Measurements from ENCODE around the gene SLC24A4.
A peak's percentile ranks its signal among the peaks of the same experiment; 100 is the strongest.

Gene SLC24A4

DNA sequence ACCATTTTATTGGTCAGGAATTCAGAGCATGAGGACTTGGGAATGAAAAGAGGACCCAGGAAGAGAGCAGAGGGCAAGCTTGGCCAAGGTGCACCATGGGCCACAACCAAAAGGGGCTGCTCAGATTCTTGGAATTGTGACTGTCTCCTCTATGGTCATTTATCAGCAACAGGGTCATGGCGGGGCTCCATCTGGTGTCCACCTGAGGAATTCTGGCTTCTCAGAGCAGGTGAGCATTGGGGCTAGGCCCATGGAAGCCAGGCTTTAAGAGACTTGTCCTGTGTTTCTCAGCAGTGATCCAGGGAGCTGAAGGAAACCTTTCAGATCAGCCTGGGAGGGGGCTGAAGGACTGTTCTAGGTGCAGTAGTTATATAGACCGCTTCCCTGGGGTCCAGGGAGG is 188.0 kb downstream of the SLC24A4 start:
- DNase-seq (ENCODE audit: insufficient read length, low spot score): no peak
- TF ChIP-seq SPI1 (IDR thresholded peaks at IDR 0.05; ENCODE audit: low read depth, low read length): no peak
- no peak for TF ChIP-seq POU2F2 (IDR thresholded peaks at IDR 0.05; ENCODE audit: low read depth, low read length)
- TF ChIP-seq PAX5 (IDR thresholded peaks at IDR 0.05; ENCODE audit: insufficient read depth, low read length, severe bottlenecking): no peak
- no peak for TF ChIP-seq POLR2A (IDR thresholded peaks at IDR 0.05; ENCODE audit: low read depth, low read length)
- TF ChIP-seq POLR2AphosphoS5 (IDR thresholded peaks at IDR 0.05; ENCODE audit: low read depth, low read length): no peak
- no peak for TF ChIP-seq TAF1 (IDR thresholded peaks at IDR 0.05; ENCODE audit: low read depth, low read length)

DNA sequence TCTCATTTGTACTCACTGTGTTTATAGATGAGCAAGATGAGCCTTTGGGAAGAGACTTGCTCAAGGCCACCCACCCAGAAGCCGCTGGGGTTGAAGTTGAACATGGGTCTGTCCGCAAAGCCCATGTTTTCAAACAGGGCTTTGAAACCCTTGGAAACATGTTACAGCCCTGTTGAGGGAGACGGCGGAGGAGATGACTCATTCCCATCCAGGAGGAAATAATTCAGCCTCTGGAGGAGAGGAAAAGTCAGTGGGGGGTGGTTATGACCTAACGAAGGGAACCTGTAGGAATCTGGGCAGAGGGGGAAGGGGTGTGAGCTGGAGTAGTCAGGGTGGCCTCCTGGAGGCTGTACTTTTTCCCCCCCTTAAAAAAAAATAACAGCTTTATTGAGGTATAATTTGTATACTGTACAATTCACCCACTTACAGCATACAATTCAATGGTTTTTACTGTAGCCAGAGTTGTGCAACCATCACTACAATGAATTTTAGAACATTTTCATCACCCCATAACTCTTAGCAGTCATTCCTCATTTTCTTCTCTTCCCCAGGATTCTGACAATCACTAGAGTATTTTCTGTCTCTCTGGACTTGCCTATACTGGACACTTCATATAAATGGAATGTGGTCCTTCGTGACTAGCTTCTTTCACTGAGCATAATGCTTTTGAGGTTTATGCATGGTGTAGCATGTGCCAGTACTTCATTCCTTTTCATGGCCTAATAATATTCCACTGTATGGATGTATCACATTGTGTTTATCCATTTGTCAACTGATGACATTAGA is 188.7 kb downstream of the SLC24A4 start:
- TF ChIP-seq SPI1 (IDR thresholded peaks at IDR 0.05; ENCODE audit: low read depth, low read length): no peak
- TF ChIP-seq POLR2AphosphoS5 (IDR thresholded peaks at IDR 0.05; ENCODE audit: low read depth, low read length): no peak
- TF ChIP-seq TAF1 (IDR thresholded peaks at IDR 0.05; ENCODE audit: low read depth, low read length): no peak
- no peak for TF ChIP-seq POU2F2 (IDR thresholded peaks at IDR 0.05; ENCODE audit: low read depth, low read length)
- no peak for TF ChIP-seq POLR2A (IDR thresholded peaks at IDR 0.05; ENCODE audit: low read depth, low read length)
- TF ChIP-seq PAX5 (IDR thresholded peaks at IDR 0.05; ENCODE audit: insufficient read depth, low read length, severe bottlenecking): no peak

More for the DNA sequence above, 188.0 kb downstream of the SLC24A4 start:
- no peak for FAIRE-seq

DNA sequence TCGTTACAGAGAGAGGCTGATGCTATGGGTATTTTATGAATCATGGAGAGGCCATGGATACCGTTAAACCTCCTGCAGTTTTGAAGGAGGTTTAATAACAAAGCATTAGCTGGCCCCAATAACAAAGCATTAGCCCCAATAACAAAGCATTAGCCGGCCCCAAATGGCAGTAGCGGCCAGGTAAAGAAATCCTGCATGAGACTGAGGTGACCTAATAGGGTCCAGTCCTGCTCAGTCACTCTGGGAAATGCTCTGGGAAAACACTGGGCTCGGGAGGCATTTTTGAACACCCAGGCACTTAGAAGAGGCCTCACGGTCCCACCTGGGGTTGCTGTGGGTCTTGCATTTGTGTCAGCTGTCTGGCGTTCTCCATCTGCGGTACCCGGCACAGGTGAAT is 189.8 kb downstream of the SLC24A4 start:
- no peak for DNase-seq (ENCODE audit: insufficient read length, low spot score)
- TF ChIP-seq TAF1 (IDR thresholded peaks at IDR 0.05; ENCODE audit: low read depth, low read length) (no peak), PAX5 (IDR thresholded peaks at IDR 0.05; ENCODE audit: insufficient read depth, low read length, severe bottlenecking) (no peak), POLR2AphosphoS5 (IDR thresholded peaks at IDR 0.05; ENCODE audit: low read depth, low read length) (no peak), POU2F2 (IDR thresholded peaks at IDR 0.05; ENCODE audit: low read depth, low read length) (no peak), POLR2A (IDR thresholded peaks at IDR 0.05; ENCODE audit: low read depth, low read length) (no peak), SPI1 (IDR thresholded peaks at IDR 0.05; ENCODE audit: low read depth, low read length) (no peak)
- no peak for FAIRE-seq

More for the DNA sequence above, 188.7 kb downstream of the SLC24A4 start:
- DNase-seq (ENCODE audit: insufficient read length, low spot score): no peak
- no peak for FAIRE-seq

DNA sequence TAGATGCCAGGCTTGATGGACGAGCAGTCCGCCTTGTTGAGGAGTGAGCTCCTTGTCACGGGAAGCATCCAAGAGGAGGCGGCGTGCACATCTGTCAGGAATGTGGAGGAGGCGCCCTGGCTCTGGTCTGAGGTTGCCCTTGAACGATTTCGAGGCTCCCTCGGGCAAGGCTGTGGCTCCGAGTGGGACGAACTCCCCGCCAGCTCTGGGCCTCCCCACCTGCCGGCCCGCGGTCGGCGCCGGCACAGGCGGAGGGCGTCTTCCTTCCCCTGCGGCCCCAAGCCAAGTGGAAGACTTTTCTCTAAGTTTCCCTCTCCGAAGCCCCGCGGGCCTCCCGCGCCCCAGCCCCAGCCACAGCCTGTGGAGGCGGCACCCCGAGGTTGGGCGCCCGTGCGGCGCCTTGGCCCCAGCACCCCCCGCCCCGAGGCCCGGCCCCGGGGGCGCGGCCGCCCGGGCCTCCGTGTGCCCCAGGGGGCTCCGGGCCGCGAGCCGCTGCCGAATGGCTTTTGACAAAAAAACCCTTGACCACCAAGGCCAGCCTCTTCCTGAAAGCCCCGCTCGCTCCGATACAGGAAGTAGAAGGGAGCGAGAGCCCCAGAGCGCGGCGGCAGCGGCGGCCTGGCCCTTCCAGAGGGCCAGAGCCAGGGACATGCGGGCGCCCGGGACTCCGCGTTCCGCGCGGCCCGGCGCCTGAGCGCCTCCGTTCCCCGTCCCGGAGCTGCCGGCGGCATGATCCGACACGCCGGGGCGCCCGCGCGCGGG is 190.4 kb downstream of the SLC24A4 start, which contains the start of gene RIN3:
Gene RIN3, plus strand, starts transcription at position 578 of the 762 bp plus-strand sequence. Its CDS starts 152 bp downstream, at position 730.
- TF ChIP-seq POU2F2 (IDR thresholded peaks at IDR 0.05; ENCODE audit: low read depth, low read length) (no peak), POLR2A (IDR thresholded peaks at IDR 0.05; ENCODE audit: low read depth, low read length) (no peak), PAX5 (IDR thresholded peaks at IDR 0.05; ENCODE audit: insufficient read depth, low read length, severe bottlenecking) (no peak), POLR2AphosphoS5 (IDR thresholded peaks at IDR 0.05; ENCODE audit: low read depth, low read length) (no peak), TAF1 (IDR thresholded peaks at IDR 0.05; ENCODE audit: low read depth, low read length) (no peak), SPI1 (IDR thresholded peaks at IDR 0.05; ENCODE audit: low read depth, low read length) (no peak)
- no peak for FAIRE-seq
- DNase-seq (ENCODE audit: insufficient read length, low spot score): peak; percentile 64

DNA sequence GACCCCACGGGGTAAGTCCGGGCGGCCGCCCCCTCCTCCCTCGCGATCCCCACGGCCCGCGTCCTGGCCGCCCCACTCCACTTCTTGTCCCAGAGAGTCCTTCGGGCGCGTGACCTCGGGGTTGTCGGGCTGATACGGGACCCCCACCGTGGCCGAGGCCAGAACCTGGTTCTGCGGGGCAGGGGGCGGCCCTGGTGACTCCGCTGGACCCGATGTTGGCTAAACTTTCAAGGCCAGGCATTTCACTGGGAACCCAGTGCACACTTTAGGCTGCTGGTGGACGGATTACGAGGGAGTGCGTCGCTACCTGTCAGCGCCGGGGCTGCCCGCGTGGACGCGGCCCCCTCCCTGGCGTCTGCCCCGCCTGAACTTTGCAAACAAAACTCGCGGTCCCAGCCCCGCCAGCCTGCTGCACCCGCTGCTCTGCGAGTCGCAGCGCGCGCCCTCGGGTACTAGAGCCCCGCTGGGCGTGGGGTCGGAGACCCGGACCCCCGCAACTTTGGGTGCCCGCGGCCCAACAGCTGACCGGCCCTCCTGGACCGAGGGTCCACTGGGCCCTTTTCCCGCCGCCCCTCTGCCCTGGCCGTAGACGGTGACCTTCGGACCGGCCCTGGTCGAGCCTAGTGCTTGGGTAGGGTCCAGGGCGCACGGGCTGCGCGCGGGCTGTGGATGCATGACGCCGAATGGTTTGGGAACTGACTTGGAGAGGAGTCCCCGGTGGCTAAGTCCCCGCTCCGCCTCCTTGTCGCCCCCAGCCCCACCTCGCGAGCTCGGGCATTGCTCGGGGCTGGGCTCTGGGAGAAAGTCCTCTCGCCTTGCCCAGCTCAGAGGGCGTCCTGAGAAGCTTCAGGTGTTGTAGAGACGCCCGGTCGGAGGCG is 191.2 kb downstream of the SLC24A4 start:
- DNase-seq (ENCODE audit: insufficient read length, low spot score) (no peak), FAIRE-seq (no peak)
- TF ChIP-seq SPI1 (IDR thresholded peaks at IDR 0.05; ENCODE audit: low read depth, low read length) (no peak), POLR2AphosphoS5 (IDR thresholded peaks at IDR 0.05; ENCODE audit: low read depth, low read length) (no peak), POU2F2 (IDR thresholded peaks at IDR 0.05; ENCODE audit: low read depth, low read length) (no peak)

DNA sequence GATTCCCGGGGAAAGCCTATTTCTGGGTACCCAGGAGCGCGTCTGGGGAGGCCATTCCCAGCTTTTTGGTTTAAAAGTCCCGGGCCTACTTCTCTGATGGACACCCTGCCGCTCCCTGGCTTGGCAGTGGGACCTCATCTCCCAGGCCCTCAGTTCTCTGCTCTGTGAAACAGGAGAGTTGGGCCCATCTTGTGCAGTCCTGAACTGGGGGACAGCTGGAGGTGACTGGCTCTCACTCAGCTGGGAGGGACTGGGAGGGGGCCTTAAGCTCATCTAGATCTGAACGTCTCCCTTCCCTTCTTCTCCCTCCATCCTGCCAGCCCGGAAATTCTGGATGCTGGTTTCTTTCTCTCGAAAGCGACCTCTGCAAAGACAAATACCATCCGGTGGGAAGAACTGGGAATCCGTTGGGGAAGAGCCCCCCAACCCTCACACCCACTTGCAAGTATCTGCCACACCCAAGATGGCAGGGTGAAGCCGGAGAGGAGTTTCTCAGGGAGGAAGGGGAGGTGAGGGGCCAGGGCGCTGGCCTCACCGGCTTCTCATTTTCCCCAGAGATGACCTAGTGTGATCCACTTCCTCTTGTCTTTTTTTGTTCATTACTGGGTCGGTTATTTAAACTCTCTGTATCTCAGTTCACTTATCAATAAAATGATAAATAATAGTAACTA is 192.0 kb downstream of the SLC24A4 start:
- FAIRE-seq (no peak), DNase-seq (ENCODE audit: insufficient read length, low spot score) (no peak)

DNA sequence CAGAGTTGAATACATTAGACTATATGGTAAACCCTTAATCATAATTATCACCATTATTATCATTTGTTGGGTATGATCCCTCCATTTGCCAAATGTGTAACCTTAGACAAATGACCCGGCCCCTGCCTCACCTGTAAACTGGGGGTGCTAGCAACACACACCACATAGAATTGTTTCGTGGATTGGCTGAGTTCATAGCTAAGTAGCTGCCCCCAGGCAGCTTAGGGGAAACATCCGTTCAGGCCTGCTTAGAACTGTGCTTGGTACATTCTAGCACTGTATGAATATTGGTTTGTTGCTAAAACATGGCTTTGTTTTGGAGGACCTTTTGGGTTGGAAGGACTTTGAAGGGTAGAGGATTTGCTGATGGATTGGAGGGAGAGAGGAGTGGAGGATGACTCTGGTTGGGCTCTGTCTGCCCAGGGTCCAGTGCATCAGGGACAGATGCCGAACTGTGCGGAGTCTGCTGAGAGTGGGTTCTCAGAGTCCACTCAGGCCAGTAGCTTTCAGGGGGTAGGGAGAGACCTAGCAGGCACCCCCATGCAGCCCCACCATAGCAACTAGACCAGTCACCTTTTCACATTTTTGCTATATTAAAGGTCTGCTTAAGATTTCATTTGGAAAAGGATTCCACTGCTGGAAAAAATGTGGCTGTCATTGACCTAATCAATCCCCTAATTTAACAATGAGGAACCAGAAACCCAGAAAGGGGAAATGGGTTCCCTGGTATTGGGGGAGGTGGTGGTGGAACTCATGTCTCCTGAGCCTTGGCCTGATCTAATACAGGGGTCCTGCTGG is 192.8 kb downstream of the SLC24A4 start:
- no peak for FAIRE-seq
- TF ChIP-seq SPI1 (IDR thresholded peaks at IDR 0.05; ENCODE audit: low read depth, low read length): peak; percentile 41; the same call in 1 of the 2 replicates
- no peak for TF ChIP-seq POU2F2 (IDR thresholded peaks at IDR 0.05; ENCODE audit: low read depth, low read length)
- DNase-seq (ENCODE audit: insufficient read length, low spot score): no peak

More for the DNA sequence above, 192.0 kb downstream of the SLC24A4 start:
- TF ChIP-seq POU2F2 (IDR thresholded peaks at IDR 0.05; ENCODE audit: low read depth, low read length) (no peak), POLR2A (IDR thresholded peaks at IDR 0.05; ENCODE audit: low read depth, low read length) (no peak), PAX5 (IDR thresholded peaks at IDR 0.05; ENCODE audit: insufficient read depth, low read length, severe bottlenecking) (no peak), SPI1 (IDR thresholded peaks at IDR 0.05; ENCODE audit: low read depth, low read length) (no peak), TAF1 (IDR thresholded peaks at IDR 0.05; ENCODE audit: low read depth, low read length) (no peak), POLR2AphosphoS5 (IDR thresholded peaks at IDR 0.05; ENCODE audit: low read depth, low read length) (no peak)

DNA sequence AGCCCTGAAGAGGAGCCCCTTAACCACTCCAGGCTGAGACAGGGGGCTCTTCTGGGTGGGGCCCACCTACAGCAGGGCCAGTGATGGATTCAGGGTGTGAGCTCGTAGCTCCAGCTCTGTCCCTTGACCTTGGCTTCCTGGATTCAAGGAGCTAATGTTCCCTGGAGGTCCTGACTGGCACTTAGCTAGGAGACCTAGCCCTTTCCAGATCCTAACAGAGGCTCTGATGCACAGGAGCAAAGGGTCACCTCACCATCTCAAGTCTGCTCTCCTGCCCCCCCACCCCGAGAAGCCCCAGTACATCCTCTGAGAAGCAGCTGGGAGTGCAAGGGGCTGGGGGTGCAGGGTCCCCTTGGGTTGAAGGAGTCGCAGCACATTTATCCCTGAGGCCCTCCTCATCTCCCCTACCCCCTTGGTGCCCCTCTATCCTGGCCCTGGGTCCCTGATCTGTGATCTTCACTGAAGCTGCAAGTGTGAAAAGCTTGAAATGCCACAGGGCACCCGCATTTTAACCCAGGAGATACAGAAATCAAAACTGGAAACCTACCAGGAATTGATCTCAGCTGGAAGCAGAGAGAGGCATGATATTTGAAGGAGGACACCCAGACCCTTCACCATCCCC is 193.5 kb downstream of the SLC24A4 start:
- DNase-seq (ENCODE audit: insufficient read length, low spot score) (no peak), FAIRE-seq (no peak)
- TF ChIP-seq POLR2AphosphoS5 (IDR thresholded peaks at IDR 0.05; ENCODE audit: low read depth, low read length) (no peak), PAX5 (IDR thresholded peaks at IDR 0.05; ENCODE audit: insufficient read depth, low read length, severe bottlenecking) (no peak), SPI1 (IDR thresholded peaks at IDR 0.05; ENCODE audit: low read depth, low read length) (no peak), TAF1 (IDR thresholded peaks at IDR 0.05; ENCODE audit: low read depth, low read length) (no peak), POLR2A (IDR thresholded peaks at IDR 0.05; ENCODE audit: low read depth, low read length) (no peak), POU2F2 (IDR thresholded peaks at IDR 0.05; ENCODE audit: low read depth, low read length) (no peak)
